HepG2 (cell line): ENCODE results near the gene CBFA2T2. TPM values are rescaled to one million over a fixed set of nuclear protein-coding genes. Genes with fewer than 3 reads are reported as not detected.

Source experiments
- ATAC-seq: fragments of 200-7000 bp; cut with Tn5 transposase; 3 replicates; pipeline ENCODE4 v1.9.1; 2020; ENCODE audit warnings: mild to moderate bottlenecking, moderate library complexity
- BruUV-seq: library from RNA; stranded (reverse); fragments of 400-500 nt; replicated peaks from 2 replicates; lab custom pipeline; 2021; lab: Mats Ljungman, UMichigan
- CTCF ChIA-PET: fragments of 300-600 bp; formaldehyde crosslinking; extraction: SDS; loops from one replicate; lab custom pipeline; 2021; ENCODE audit warnings: low total read pairs, inconsistent platforms, low intra/inter-chr PET ratio; lab: Yijun Ruan, JAX
- POLR2A ChIA-PET: fragments of 350-600 bp; sonication (Branson Sonifier 250); formaldehyde crosslinking; loops from one replicate; lab custom pipeline; 2020; ENCODE audit warnings: antibody characterized with exemption, inconsistent platforms; lab: Yijun Ruan, JAX
- DNase-seq: peaks from one replicate; pipeline ENCODE4 v3.0.0-alpha.2; 2015; ENCODE audit warnings: low spot score
- FAIRE-seq: peaks from 3 replicates; lab custom pipeline; 2011; peaks lifted over from hg19 to GRCh38; lab: Jason Lieb, UNC
- H2AFZ ChIP-seq: one replicate; pipeline ENCODE4 v1.6.1; 2011; ENCODE audit warnings: low read length, inconsistent platforms
- H3K27ac ChIP-seq: fragments of 300-600 bp; 3 replicates; pipeline ENCODE4 v1.8.0; 2011; ENCODE audit warnings: mixed run types, mild to moderate bottlenecking, mixed read lengths, low read length, inconsistent platforms; ENCODE audit not compliant: insufficient read depth; ENCODE audit errors: extremely low read length
- H3K27me3 ChIP-seq, 2 experiments: fragments of 200-600 bp in 1 of 2; 2 replicates in 1 of 2; 3 replicates in 1 of 2; pipeline versions ENCODE4 v1.6.0 to v1.8.0; 2011; ENCODE audit warnings: low read length in 2 of 2, mild to moderate bottlenecking in 2 of 2, moderate library complexity in 2 of 2, inconsistent platforms in 1 of 2; ENCODE audit not compliant: insufficient read depth in 2 of 2, control insufficient read depth in 1 of 2
- H3K36me3 ChIP-seq, 2 experiments: fragments of 200-600 bp in 1 of 2; replicated peaks in 1 of 2; 2 replicates in 1 of 2; 3 replicates in 1 of 2; pipeline versions ENCODE4 v1.5.1 to v1.8.0; 2011; ENCODE audit warnings: low read length in 2 of 2, inconsistent platforms in 1 of 2; ENCODE audit not compliant: insufficient read depth in 2 of 2, control insufficient read depth in 1 of 2
- H3K4me1 ChIP-seq: 2 replicates; pipeline ENCODE4 v1.5.1; 2012; ENCODE audit warnings: low read length, inconsistent platforms; ENCODE audit not compliant: insufficient read depth
- H3K4me2 ChIP-seq: 2 replicates; pipeline ENCODE4 v1.6.0; 2011; ENCODE audit warnings: low read depth, low read length, inconsistent platforms
- H3K4me3 ChIP-seq, 3 experiments: fragments of 200-600 bp in 1 of 3; sonication (generic), shearing (Covaris generic) in 1 of 3; replicated peaks in 1 of 3; 2 replicates each; pipeline ENCODE4 v1.5.1; 2011 to 2016; ENCODE audit warnings: low read length in 3 of 3, inconsistent platforms in 2 of 3, low read depth in 2 of 3, mild to moderate bottlenecking in 2 of 3, control low read depth in 1 of 3, mixed read lengths in 1 of 3; ENCODE audit not compliant: insufficient read depth in 1 of 3
- H3K79me2 ChIP-seq: one replicate; pipeline ENCODE4 v1.6.1; 2011; ENCODE audit warnings: low read length, inconsistent platforms; ENCODE audit not compliant: insufficient read depth
- H3K9ac ChIP-seq: 2 replicates; pipeline ENCODE4 v1.6.0; 2011; ENCODE audit warnings: mild to moderate bottlenecking, low read depth, low read length, inconsistent platforms; ENCODE audit not compliant: insufficient read depth
- H3K9me3 ChIP-seq: 2 replicates; pipeline ENCODE4 v1.5.1; 2012; ENCODE audit warnings: mild to moderate bottlenecking, low read length
- H4K20me1 ChIP-seq: 2 replicates; pipeline ENCODE4 v1.6.0; 2011; ENCODE audit warnings: inconsistent platforms, mild to moderate bottlenecking, low read length, moderate library complexity; ENCODE audit not compliant: insufficient read depth
- ARID2 ChIP-seq: sonication (generic); formaldehyde crosslinking; IDR thresholded peaks from 2 replicates; pipeline ENCODE4 v1.8.1; 2022; ENCODE audit warnings: mild to moderate bottlenecking, missing genetic modification reagents, borderline replicate concordance
- RFX5 ChIP-seq: IDR thresholded peaks from 2 replicates; pipeline ENCODE4 v1.6.1; 2011; ENCODE audit warnings: low read depth, low read length, improper control_type of control experiment
- TEAD2 ChIP-seq: sonication (generic); formaldehyde crosslinking; IDR thresholded peaks from 2 replicates; pipeline ENCODE4 v1.9.0; 2021; ENCODE audit warnings: missing genetic modification reagents
- ZMYM3 ChIP-seq: sonication (generic); formaldehyde crosslinking; IDR thresholded peaks from 2 replicates; pipeline ENCODE4 v1.5.1; 2020; ENCODE audit warnings: mild to moderate bottlenecking, missing genetic modification reagents
- ZNF431 ChIP-seq: sonication (generic); formaldehyde crosslinking; IDR thresholded peaks from 2 replicates; pipeline ENCODE4 v1.9.0; 2022; ENCODE audit warnings: missing genetic modification reagents, low read depth, mild to moderate bottlenecking, borderline replicate concordance
- ZNF432 ChIP-seq: sonication (generic); formaldehyde crosslinking; IDR thresholded peaks from 2 replicates; pipeline ENCODE4 v1.5.0; 2020; ENCODE audit warnings: missing genetic modification reagents, mild to moderate bottlenecking, borderline replicate concordance
- ZNF563 ChIP-seq: sonication (generic); formaldehyde crosslinking; IDR thresholded peaks from 2 replicates; pipeline ENCODE4 v1.8.0; 2022; ENCODE audit warnings: mild to moderate bottlenecking, moderate library complexity, missing genetic modification reagents
- ZNF629 ChIP-seq: sonication (generic); formaldehyde crosslinking; conservative IDR thresholded peaks from 2 replicates; pipeline ENCODE4 v1.5.0; 2020; ENCODE audit warnings: missing genetic modification reagents
- ZNF746 ChIP-seq: sonication (generic); formaldehyde crosslinking; IDR thresholded peaks from 2 replicates; pipeline ENCODE4 v1.8.0; 2022; ENCODE audit warnings: mild to moderate bottlenecking, missing genetic modification reagents
- ZNF781 ChIP-seq: sonication (generic); formaldehyde crosslinking; IDR thresholded peaks from 2 replicates; pipeline ENCODE4 v1.5.1; 2020; ENCODE audit warnings: borderline replicate concordance, mild to moderate bottlenecking, missing genetic modification reagents; ENCODE audit errors: not compliant biosample characterization
- WGBS: methylation state at CpG from one replicate; pipeline ENCODE4 v1.1.6; 2017; ENCODE audit warnings: low lambda C conversion rate; 5-methylcytosine and 5-hydroxymethylcytosine counted together
- in situ Hi-C: cut with HindIII; loops from 2 replicates; pipeline ENCODE4 v1.10.0; 2017; ENCODE audit warnings: low pct_unique_long_range_greater_than_20kb; ENCODE audit not compliant: extremely low pct_ligation_motif_present
- intact Hi-C: fragments of 100-400 bp; cut with micrococcal nuclease; formaldehyde crosslinking; loops from one replicate; pipeline ENCODE4 v1.10.0; 2022; ENCODE audit not compliant: unreplicated experiment
- polyA plus RNA-seq, 8 experiments: library from polyadenylated mRNA; depleted of rRNA in 3 of 8; stranded (reverse) in 7 of 8; unstranded in 1 of 8; fragments of >200 nt; fragmentation: Illumina TruSeq in 4 of 8; extraction: Trizol in 4 of 8; gene quantifications; 2 replicates each; pipeline versions ENCODE4 v1.2.1 to v1.2.3, GENCODE V29; 2011 to 2016; ENCODE audit warnings: low read depth in 4 of 8, missing spikeins in 1 of 8, mixed read lengths in 1 of 8; ENCODE audit not compliant: insufficient read depth in 1 of 8
- total RNA-seq, 5 experiments: library from RNA; depleted of rRNA; stranded (reverse); fragments of >200 nt; fragmentation: Illumina TruSeq; extraction: Trizol; gene quantifications; 2 replicates each; pipeline ENCODE4 v1.2.3, GENCODE V29; 2016; ENCODE audit warnings: low read depth in 1 of 5
- TF ChIP-seq, protein P1 (sequence below): sonication (generic); formaldehyde crosslinking; IDR thresholded peaks from 2 replicates; pipeline ENCODE4 v1.5.0; 2020; ENCODE audit warnings: mild to moderate bottlenecking, missing genetic modification reagents

CBFA2T2 gene
- total and polyA plus RNA-seq, 2 of the 13 experiments (the other 11 are each of a cell fraction or from before 2014, with no cell fraction given): 6.3 to 21.2 TPM

DNA sequence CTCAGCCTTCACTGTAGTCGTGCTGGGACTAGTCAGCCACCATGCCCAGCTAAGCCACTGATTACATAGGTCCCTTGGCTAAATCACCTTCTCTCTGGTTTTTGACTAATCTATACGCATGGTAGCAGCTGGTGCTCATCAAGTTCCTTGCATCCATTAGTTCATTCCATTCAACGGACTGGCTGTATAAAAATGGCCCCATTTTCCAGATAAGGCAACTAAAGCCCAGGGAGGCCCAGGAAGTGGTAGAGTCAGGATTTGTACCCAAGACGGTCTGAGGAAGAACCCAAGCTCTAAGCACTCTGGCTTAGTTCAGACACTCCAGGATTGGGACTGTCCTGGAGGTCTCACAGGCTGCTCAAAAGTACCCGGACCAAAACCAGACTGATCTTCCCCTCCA, 191.4 kb downstream of the CBFA2T2 start:
- Histone ChIP-seq H3K9me3 (no peaks in the 10 kb centered on the region), H3K4me1 (peaks cover 19% of the 10 kb centered on the region), H3K36me3 (peaks cover 9 to 28% of the 10 kb centered on the region in 2 experiments; a peak in 4 of 5 replicates), H2AFZ (no peak overlapping the region), H3K9ac (no peak overlapping the region), H3K4me3 (no peak overlapping the region), H4K20me1 (no peaks in the 10 kb centered on the region), H3K79me2 (peaks cover 21% of the 10 kb centered on the region), H3K4me2 (no peak overlapping the region), H3K27ac (no peak overlapping the region), H3K27me3 (no peaks in the 10 kb centered on the region)
- ChIA-PET CTCF (no interaction called here), POLR2A (interaction anchor here (0.6 to 1.9 kb wide), 3 partner anchors 18 to 312 kb away, joined by 3 to 5 read pairs (median 3); partner anchors contain the start of gene RALY)
- no peak for ATAC-seq
- TF ChIP-seq ZNF629 (CRISPR knock-in tag): peak; percentile 88
- 0 out of 2 replicates have a peak, but pooled peaks have one; percentile 36 for TF ChIP-seq ZMYM3 (CRISPR knock-in tag)
- TF ChIP-seq ZNF781: no peak
- BruUV-seq: no TSS peak
- FAIRE-seq: peak; percentile 48
- in situ Hi-C loops (no loop called here), intact Hi-C loops (no loop called here)
- no peak for DNase-seq
- 97% methylated on average over 5 of the region's 5 CpGs for WGBS

DNA sequence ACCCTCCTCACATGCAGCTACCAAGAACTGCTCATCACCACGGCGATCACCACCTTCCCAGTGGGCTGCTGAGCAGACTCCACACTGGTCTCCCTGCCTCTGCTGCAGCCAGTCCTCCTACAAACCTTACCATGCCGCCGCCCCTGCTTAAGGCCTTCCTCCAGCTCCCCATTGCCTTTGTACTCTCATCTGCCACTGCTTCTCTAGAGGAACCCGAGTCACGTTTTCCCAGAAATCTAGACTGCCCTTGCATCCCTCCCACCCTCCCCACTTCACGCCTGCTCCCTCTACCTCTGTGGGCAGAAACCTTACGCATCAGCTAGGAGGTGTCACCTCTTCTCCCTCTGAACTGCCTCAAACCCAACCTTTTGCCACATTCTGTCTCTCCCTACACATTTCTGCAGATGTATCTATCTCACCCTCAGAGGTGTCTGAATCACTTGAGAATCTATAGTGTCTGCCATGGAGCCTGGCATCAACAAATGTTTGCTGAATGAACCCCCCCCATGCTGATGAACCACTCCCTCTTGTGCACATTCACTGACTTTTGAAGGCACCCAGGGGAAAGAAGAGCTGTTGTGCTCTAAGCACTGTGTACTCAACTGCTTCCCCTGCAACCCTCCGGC, 191.9 kb downstream of the CBFA2T2 start:
- peaks cover 22% of the 10 kb centered on the region for H3K4me1 ChIP-seq
- BruUV-seq: no TSS peak
- 95% methylated on average over 9 of the region's 9 CpGs for WGBS
- FAIRE-seq: no peak
- no peak overlapping the region for H3K4me3 ChIP-seq
- H4K20me1 ChIP-seq: no peaks in the 10 kb centered on the region
- no peak overlapping the region for H3K4me2 ChIP-seq
- no peak for ATAC-seq
- in situ Hi-C loops (no loop called here), intact Hi-C loops (no loop called here)
- no peak for DNase-seq
- peaks cover 9 to 28% of the 10 kb centered on the region in 2 experiments; a peak in 4 of 5 replicates for H3K36me3 ChIP-seq
- no peak overlapping the region for H3K9ac ChIP-seq
- peaks cover 21% of the 10 kb centered on the region for H3K79me2 ChIP-seq
- POLR2A ChIA-PET: interaction anchor here (0.6 to 1.9 kb wide), 3 partner anchors 19 to 312 kb away, joined by 3 to 5 read pairs (median 3); partner anchors contain the start of gene RALY
- TF ChIP-seq, protein P1, sequence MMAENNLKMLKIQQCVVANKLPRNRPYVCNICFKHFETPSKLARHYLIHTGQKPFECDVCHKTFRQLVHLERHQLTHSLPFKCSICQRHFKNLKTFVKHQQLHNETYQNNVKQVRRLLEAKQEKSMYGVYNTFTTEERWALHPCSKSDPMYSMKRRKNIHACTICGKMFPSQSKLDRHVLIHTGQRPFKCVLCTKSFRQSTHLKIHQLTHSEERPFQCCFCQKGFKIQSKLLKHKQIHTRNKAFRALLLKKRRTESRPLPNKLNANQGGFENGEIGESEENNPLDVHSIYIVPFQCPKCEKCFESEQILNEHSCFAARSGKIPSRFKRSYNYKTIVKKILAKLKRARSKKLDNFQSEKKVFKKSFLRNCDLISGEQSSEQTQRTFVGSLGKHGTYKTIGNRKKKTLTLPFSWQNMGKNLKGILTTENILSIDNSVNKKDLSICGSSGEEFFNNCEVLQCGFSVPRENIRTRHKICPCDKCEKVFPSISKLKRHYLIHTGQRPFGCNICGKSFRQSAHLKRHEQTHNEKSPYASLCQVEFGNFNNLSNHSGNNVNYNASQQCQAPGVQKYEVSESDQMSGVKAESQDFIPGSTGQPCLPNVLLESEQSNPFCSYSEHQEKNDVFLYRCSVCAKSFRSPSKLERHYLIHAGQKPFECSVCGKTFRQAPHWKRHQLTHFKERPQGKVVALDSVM (CRISPR knock-in tag): no peak
- 0 out of 2 replicates have a peak, but pooled peaks have one; percentile 26 for TF ChIP-seq ZNF431 (CRISPR knock-in tag)
- no peak for TF ChIP-seq TEAD2 (CRISPR knock-in tag)
- no peak for TF ChIP-seq RFX5
- no peak for TF ChIP-seq ZNF563 (CRISPR knock-in tag)
- TF ChIP-seq ARID2 (CRISPR knock-in tag): no peak
- no peak for TF ChIP-seq ZNF432 (CRISPR knock-in tag)
- TF ChIP-seq ZNF746 (CRISPR knock-in tag): no peak
- no peak overlapping the region for H2AFZ ChIP-seq
- H3K27ac ChIP-seq: no peak overlapping the region
- CTCF ChIA-PET: no interaction called here
- H3K9me3 ChIP-seq: no peaks in the 10 kb centered on the region
- no peaks in the 10 kb centered on the region for H3K27me3 ChIP-seq
